ENCODE results near the gene UBE2N.

The UBE2N gene

GRCh38 chr12:93373961-93374656 lies 67.6 kb downstream of the UBE2N start:
- Histone ChIP-seq H3K27me3 (ENCODE audit: insufficient read depth, low read length, poor library complexity, severe bottlenecking) (no peaks in the 10 kb centered on the region), H3K4me1 (ENCODE audit: insufficient read depth, low read length, poor library complexity, severe bottlenecking) (peaks cover 4% of the 10 kb centered on the region), H3K4me3 (ENCODE audit: low read length, poor library complexity, severe bottlenecking) (no peak overlapping the region), H3K9me2 (replicated peaks; ENCODE audit: low read depth, low read length) (no peaks in the 10 kb centered on the region), H3K79me2 (ENCODE audit: insufficient read depth, low read length) (peaks cover 8% of the 10 kb centered on the region), H3K4me2 (ENCODE audit: low read depth, low read length, poor library complexity, severe bottlenecking) (no peak overlapping the region), H3F3A (ENCODE audit: low read depth) (no peaks in the 10 kb centered on the region), H3K9me3 (ENCODE audit: insufficient read depth, low read depth, low read length) (no peaks in the 10 kb centered on the region), H2AFZ (ENCODE audit: low read length) (peak overlapping the region; percentile 64), H4K20me1 (ENCODE audit: insufficient read depth, low read length, poor library complexity, severe bottlenecking) (no peaks in the 10 kb centered on the region), H3K9ac (ENCODE audit: low read depth, low read length, poor library complexity, severe bottlenecking) (no peak overlapping the region), H3K36me3 (ENCODE audit: insufficient read depth, low read length) (no peaks in the 10 kb centered on the region)
- TF ChIP-seq CTCF (conservative IDR thresholded peaks at IDR 0.05; ENCODE audit: low read length) (no peak), EZH2phosphoT487 (IDR thresholded peaks at IDR 0.05; ENCODE audit: borderline replicate concordance) (no peak)

DNA sequence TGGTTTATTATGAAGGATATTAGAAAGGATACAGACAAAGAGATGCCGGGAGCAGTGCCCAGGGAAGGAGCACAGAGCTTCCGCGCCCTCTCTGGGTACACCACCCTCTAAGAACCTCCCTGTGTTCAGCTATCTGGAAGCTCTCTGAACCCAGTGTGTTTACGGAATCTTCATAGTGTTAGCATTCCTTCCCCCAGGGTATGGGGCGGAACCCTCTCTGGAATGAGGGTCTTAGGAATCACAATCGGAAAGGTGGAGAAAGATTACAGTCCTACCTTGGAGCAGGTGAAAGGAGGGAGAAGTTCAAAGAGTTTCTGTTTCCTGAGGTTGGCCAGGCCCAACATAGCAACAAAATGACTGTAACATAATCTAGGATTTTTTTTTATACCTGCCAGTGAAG lies 70.8 kb downstream of the UBE2N start:
- H3K9ac ChIP-seq (ENCODE audit: low read depth, low read length, poor library complexity, severe bottlenecking) = no peak overlapping the region
- no peaks in the 10 kb centered on the region for H3K9me2 ChIP-seq (replicated peaks; ENCODE audit: low read depth, low read length)
- no peak overlapping the region for H3K4me3 ChIP-seq (ENCODE audit: low read length, poor library complexity, severe bottlenecking)
- H2AFZ ChIP-seq (ENCODE audit: low read length) = no peak overlapping the region
- H3K27me3 ChIP-seq (ENCODE audit: insufficient read depth, low read length, poor library complexity, severe bottlenecking) = no peaks in the 10 kb centered on the region
- no peak for TF ChIP-seq CTCF (conservative IDR thresholded peaks at IDR 0.05; ENCODE audit: low read length)
- TF ChIP-seq EZH2phosphoT487 (IDR thresholded peaks at IDR 0.05; ENCODE audit: borderline replicate concordance) = no peak
- no peaks in the 10 kb centered on the region for H3K79me2 ChIP-seq (ENCODE audit: insufficient read depth, low read length)
- no peaks in the 10 kb centered on the region for H3F3A ChIP-seq (ENCODE audit: low read depth)
- no peaks in the 10 kb centered on the region for H3K36me3 ChIP-seq (ENCODE audit: insufficient read depth, low read length)
- no peaks in the 10 kb centered on the region for H3K9me3 ChIP-seq (ENCODE audit: insufficient read depth, low read depth, low read length)
- H4K20me1 ChIP-seq (ENCODE audit: insufficient read depth, low read length, poor library complexity, severe bottlenecking) = no peaks in the 10 kb centered on the region
- H3K4me1 ChIP-seq (ENCODE audit: insufficient read depth, low read length, poor library complexity, severe bottlenecking) = no peaks in the 10 kb centered on the region
- H3K4me2 ChIP-seq (ENCODE audit: low read depth, low read length, poor library complexity, severe bottlenecking) = no peak overlapping the region

DNA sequence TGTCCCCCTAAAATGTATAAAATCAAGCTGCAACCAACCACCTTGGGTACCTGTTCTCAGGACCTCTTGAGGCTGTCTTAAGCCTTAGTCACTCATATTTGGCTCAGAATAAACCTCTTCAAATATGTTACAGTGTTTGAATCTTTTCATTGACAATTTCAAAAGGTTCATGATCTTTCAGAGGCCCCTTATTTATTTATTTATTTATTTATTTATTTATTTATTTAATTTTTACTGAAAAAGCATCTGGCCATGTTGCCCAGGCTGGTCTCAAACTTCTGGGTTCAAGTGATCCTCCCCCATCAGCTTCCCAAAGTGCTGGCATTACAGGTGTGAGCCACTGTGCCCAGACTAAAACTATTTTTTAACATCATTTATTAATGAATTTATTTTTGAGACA lies 72.2 kb downstream of the UBE2N start:
- H3K4me2 ChIP-seq (ENCODE audit: low read depth, low read length, poor library complexity, severe bottlenecking) = no peak overlapping the region
- H2AFZ ChIP-seq (ENCODE audit: low read length) = no peak overlapping the region
- H3K27me3 ChIP-seq (ENCODE audit: insufficient read depth, low read length, poor library complexity, severe bottlenecking) = no peaks in the 10 kb centered on the region
- no peak overlapping the region for H3K4me3 ChIP-seq (ENCODE audit: low read length, poor library complexity, severe bottlenecking)
- no peaks in the 10 kb centered on the region for H4K20me1 ChIP-seq (ENCODE audit: insufficient read depth, low read length, poor library complexity, severe bottlenecking)
- no peaks in the 10 kb centered on the region for H3K9me3 ChIP-seq (ENCODE audit: insufficient read depth, low read depth, low read length)
- no peaks in the 10 kb centered on the region for H3K36me3 ChIP-seq (ENCODE audit: insufficient read depth, low read length)
- no peak overlapping the region for H3K9ac ChIP-seq (ENCODE audit: low read depth, low read length, poor library complexity, severe bottlenecking)
- H3F3A ChIP-seq (ENCODE audit: low read depth) = no peaks in the 10 kb centered on the region
- H3K79me2 ChIP-seq (ENCODE audit: insufficient read depth, low read length) = no peaks in the 10 kb centered on the region
- peaks cover 3% of the 10 kb centered on the region for H3K4me1 ChIP-seq (ENCODE audit: insufficient read depth, low read length, poor library complexity, severe bottlenecking)
- TF ChIP-seq EZH2phosphoT487 (IDR thresholded peaks at IDR 0.05; ENCODE audit: borderline replicate concordance) (no peak), CTCF (conservative IDR thresholded peaks at IDR 0.05; ENCODE audit: low read length) (no peak)
- no peaks in the 10 kb centered on the region for H3K9me2 ChIP-seq (replicated peaks; ENCODE audit: low read depth, low read length)

All from Loucy (cell line).